T-cell (primary cell): Measurements from ENCODE around the gene HBB. TPM values are rescaled to one million over a fixed set of nuclear protein-coding genes. Genes with fewer than 3 reads are reported as not detected.

Source experiments
- ATAC-seq, 4 experiments: fragments of 200-7000 bp in 3 of 4; fragments of 150-1000 bp in 1 of 4; cut with Tn5 transposase; replicated peaks in 1 of 4; 1 replicate in 3 of 4; 2 replicates in 1 of 4; pipeline ENCODE4 v1.10.0; 2021; ENCODE audit warnings: moderate library complexity in 3 of 4, mild to moderate bottlenecking in 2 of 4, moderate number of reproducible peaks in 1 of 4
- CTCF ChIA-PET, 2 donors: fragments of 300-600 bp; sonication (Branson Sonifier 250); formaldehyde crosslinking; loops; one replicate each; lab custom pipeline; 2022; ENCODE audit warnings: antibody characterized with exemption in 2 of 2; lab: Charles Lee
- POLR2A ChIA-PET, 2 donors: fragments of 300-600 bp; sonication (Branson Sonifier 250); formaldehyde crosslinking; loops; one replicate each; lab custom pipeline; 2022; ENCODE audit warnings: antibody characterized with exemption in 2 of 2; lab: Charles Lee
- DNase-seq, 35 experiments: peaks; one replicate each; pipeline versions ENCODE4 v3.0.0 to v3.0.0-alpha.2; 2013 to 2023
- H3K27ac ChIP-seq: one replicate; pipeline ENCODE4 v1.5.1; 2013; ENCODE audit warnings: low read length
- H3K27me3 ChIP-seq, 2 experiments: replicated peaks in 1 of 2; 1 replicate in 1 of 2; 2 replicates in 1 of 2; pipeline versions ENCODE4 v1.6.1 to v1.7.0; 2013; ENCODE audit warnings: low read length in 1 of 2, mixed read lengths in 1 of 2; ENCODE audit not compliant: control insufficient read depth in 2 of 2, insufficient read depth in 2 of 2; ENCODE audit errors: extremely low read depth in 1 of 2
- H3K36me3 ChIP-seq, 2 donors: 1 replicate in 1 of 2; 2 replicates in 1 of 2; pipeline versions ENCODE4 v1.6.1 to v1.7.0; 2013; ENCODE audit warnings: low read length in 1 of 2; ENCODE audit not compliant: control insufficient read depth in 2 of 2, insufficient read depth in 1 of 2; ENCODE audit errors: extremely low read depth in 1 of 2
- H3K4me1 ChIP-seq, 2 experiments: 1 replicate in 1 of 2; 2 replicates in 1 of 2; pipeline versions ENCODE4 v1.6.1 to v1.7.0; 2013; ENCODE audit warnings: low read length in 2 of 2, mixed read lengths in 1 of 2; ENCODE audit not compliant: insufficient read depth in 2 of 2, control insufficient read depth in 1 of 2; ENCODE audit errors: extremely low read depth in 1 of 2
- H3K4me3 ChIP-seq, 2 donors: 1 replicate in 1 of 2; 2 replicates in 1 of 2; pipeline versions ENCODE4 v1.5.1 to v1.7.0; 2013; ENCODE audit warnings: mild to moderate bottlenecking in 2 of 2, low read length in 1 of 2, moderate library complexity in 1 of 2; ENCODE audit not compliant: control insufficient read depth in 1 of 2; ENCODE audit errors: extremely low read depth in 1 of 2
- H3K9me3 ChIP-seq: 2 replicates; pipeline ENCODE4 v1.7.0; 2013
- H3K27ac Mint-ChIP-seq, 2 donors: one replicate each; pipeline ENCODE4 v1.8.0; 2020 to 2021; ENCODE audit warnings: mild to moderate bottlenecking in 2 of 2, mixed read lengths in 2 of 2
- H3K27me3 Mint-ChIP-seq, 2 donors: one replicate each; pipeline ENCODE4 v1.8.0; 2021 to 2022; ENCODE audit warnings: mixed read lengths in 2 of 2
- H3K36me3 Mint-ChIP-seq: one replicate; pipeline ENCODE4 v1.8.0; 2021; ENCODE audit warnings: mixed read lengths
- H3K4me1 Mint-ChIP-seq, 3 donors: one replicate each; pipeline ENCODE4 v1.8.0; 2020 to 2022; ENCODE audit warnings: mixed read lengths in 3 of 3, mild to moderate bottlenecking in 1 of 3
- H3K4me3 Mint-ChIP-seq, 3 donors: one replicate each; pipeline ENCODE4 v1.8.0; 2020 to 2022; ENCODE audit warnings: mild to moderate bottlenecking in 3 of 3, mixed read lengths in 3 of 3, moderate library complexity in 3 of 3
- H3K9me3 Mint-ChIP-seq, 3 donors: one replicate each; pipeline ENCODE4 v1.8.0; 2020 to 2022; ENCODE audit warnings: mixed read lengths in 3 of 3
- WGBS: methylation state at CpG from one replicate; pipeline ENCODE4 v1.1.5; 2013; ENCODE audit warnings: missing lambda C conversion rate; ENCODE audit not compliant: insufficient coverage; 5-methylcytosine and 5-hydroxymethylcytosine counted together
- total RNA-seq, 35 experiments: library from RNA in 6 of 35; stranded (reverse) in 6 of 35; fragments of 120-200 nt in 1 of 35; gene quantifications; one replicate each; pipeline versions ENCODE4 v1.2.1 to v1.2.4 and lab custom pipeline; 2013 to 2026

Gene HBB
- total RNA-seq, 5 donors from 2014 or later (not counting 1 experiment from before 2014, with no cell fraction given): 0.59 to 11.7 (median 0.70) TPM

DNA sequence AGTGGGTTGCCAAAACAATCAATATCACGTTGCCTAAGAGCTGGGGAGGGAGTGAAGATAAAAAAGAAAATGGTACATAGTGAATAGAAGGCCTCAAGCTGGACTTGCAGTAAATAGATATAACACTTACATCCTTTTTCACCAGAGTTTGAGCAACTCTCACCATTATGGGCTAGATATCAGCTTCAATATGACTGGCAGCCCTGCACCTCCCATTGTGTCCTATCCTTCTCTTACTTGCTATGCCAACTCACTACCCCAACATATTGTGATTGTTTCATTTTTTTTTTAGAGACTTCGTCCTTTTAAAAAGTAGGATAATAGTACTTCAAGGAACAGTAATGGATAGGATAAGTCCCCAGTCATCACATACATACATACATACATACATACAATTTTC lies 15.3 kb upstream of the HBB start:
- Mint-ChIP-seq H3K4me1 (no peaks in the 10 kb centered on the region), H3K4me3 (no peak overlapping the region), H3K9me3 (no peaks in the 10 kb centered on the region), H3K27me3 (peaks cover 2 to 16% of the 10 kb centered on the region in 2 donors), H3K27ac (no peak overlapping the region), H3K36me3 (no peaks in the 10 kb centered on the region)
- no peak for DNase-seq
- no CpG with 5 or more reads among the region's 2 CpGs for WGBS
- no peaks in the 10 kb centered on the region for H3K4me1 ChIP-seq
- ATAC-seq: no peak
- H3K27me3 ChIP-seq: no peaks in the 10 kb centered on the region
- no peak overlapping the region for H3K27ac ChIP-seq
- CTCF ChIA-PET: no interaction called here
- POLR2A ChIA-PET: no interaction called here
- H3K4me3 ChIP-seq: no peak overlapping the region
- H3K36me3 ChIP-seq: no peaks in the 10 kb centered on the region
- no peaks in the 10 kb centered on the region for H3K9me3 ChIP-seq

DNA sequence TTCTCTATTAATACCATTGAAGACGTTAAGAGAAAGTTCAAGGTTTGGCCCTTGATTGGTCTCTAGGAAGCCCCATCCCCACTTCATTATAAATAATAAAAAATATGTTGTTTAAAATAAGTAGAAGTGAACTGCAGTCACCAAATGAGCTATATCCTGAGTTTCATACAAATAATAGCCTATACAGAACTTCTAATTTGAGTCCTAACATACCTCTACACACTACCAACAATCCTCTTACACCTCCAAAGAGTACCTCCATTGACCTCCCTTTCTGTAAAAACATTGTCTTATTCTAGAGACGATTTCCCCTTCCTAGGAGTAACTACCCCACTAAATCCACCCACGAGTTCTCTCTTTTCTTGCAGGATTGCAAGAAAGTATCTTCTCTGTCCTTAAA lies 14.6 kb upstream of the HBB start:
- no peaks in the 10 kb centered on the region for H3K4me1 Mint-ChIP-seq
- no peaks in the 10 kb centered on the region for H3K36me3 ChIP-seq
- no peaks in the 10 kb centered on the region for H3K9me3 Mint-ChIP-seq
- no peaks in the 10 kb centered on the region for H3K27me3 ChIP-seq
- H3K27me3 Mint-ChIP-seq: peaks cover 2 to 18% of the 10 kb centered on the region in 2 donors
- ChIA-PET CTCF (no interaction called here), POLR2A (no interaction called here)
- H3K4me3 ChIP-seq: no peak overlapping the region
- WGBS: 45% methylated on average over 2 of the region's 3 CpGs
- ATAC-seq (no peak), DNase-seq (no peak)
- H3K27ac Mint-ChIP-seq: no peak overlapping the region
- H3K9me3 ChIP-seq: no peaks in the 10 kb centered on the region
- H3K27ac ChIP-seq: no peak overlapping the region
- H3K4me1 ChIP-seq: no peaks in the 10 kb centered on the region
- no peaks in the 10 kb centered on the region for H3K36me3 Mint-ChIP-seq
- H3K4me3 Mint-ChIP-seq: no peak overlapping the region

DNA sequence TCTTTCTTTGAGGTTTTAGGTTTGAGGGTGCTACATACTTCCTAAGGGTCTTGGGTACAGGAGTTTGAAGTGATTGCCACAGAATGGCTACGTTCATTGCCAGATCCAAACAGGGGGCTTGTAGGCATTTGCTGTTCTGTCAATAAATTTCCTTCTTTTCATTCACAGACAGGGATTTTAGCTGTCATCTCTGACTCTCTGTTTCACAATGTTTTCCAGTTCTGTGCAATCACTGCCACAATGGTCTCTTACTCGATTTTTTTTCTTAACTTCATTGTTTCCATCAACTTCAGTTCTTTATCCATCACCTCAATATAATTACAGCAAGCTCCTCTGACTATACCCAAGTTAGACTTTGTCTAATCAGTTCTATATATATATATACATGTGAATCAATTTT lies 13.6 kb upstream of the HBB start:
- ChIA-PET POLR2A (no interaction called here), CTCF (no interaction called here)
- H3K27me3 ChIP-seq: no peaks in the 10 kb centered on the region
- DNase-seq (no peak), ATAC-seq (no peak)
- H3K4me1 ChIP-seq: no peaks in the 10 kb centered on the region
- H3K4me3 Mint-ChIP-seq: no peak overlapping the region
- H3K27ac ChIP-seq: no peak overlapping the region
- no peaks in the 10 kb centered on the region for H3K9me3 Mint-ChIP-seq
- no peaks in the 10 kb centered on the region for H3K9me3 ChIP-seq
- H3K36me3 ChIP-seq: no peaks in the 10 kb centered on the region
- peaks cover 2 to 15% of the 10 kb centered on the region in 2 donors for H3K27me3 Mint-ChIP-seq
- H3K36me3 Mint-ChIP-seq: no peaks in the 10 kb centered on the region
- H3K4me1 Mint-ChIP-seq: no peaks in the 10 kb centered on the region
- WGBS: 40% methylated on average over 1 of the region's 2 CpGs
- H3K4me3 ChIP-seq: no peak overlapping the region
- no peak overlapping the region for H3K27ac Mint-ChIP-seq

DNA sequence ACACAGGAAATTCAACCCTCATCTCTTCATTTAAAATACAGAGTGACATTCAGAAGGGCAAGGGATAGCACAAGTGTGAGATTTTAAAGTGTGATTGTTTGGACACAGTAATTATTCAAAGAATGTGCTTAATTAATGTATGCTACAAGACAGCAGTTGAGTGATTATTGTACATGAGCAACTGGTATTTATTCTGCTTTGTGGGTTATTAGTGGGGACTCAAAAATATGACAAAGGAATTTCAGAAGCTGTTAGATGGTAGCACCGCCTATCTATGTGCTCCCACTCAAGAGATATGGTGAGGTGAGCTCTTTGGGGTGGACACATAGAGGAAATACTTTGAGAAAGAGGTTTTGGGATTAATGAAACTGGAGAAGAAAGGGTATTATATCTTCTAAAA lies 13.2 kb upstream of the HBB start:
- ChIA-PET CTCF (no interaction called here), POLR2A (no interaction called here)
- ATAC-seq (no peak), DNase-seq (no peak)
- Mint-ChIP-seq H3K4me3 (no peak overlapping the region), H3K9me3 (no peaks in the 10 kb centered on the region), H3K36me3 (no peaks in the 10 kb centered on the region), H3K27ac (no peak overlapping the region), H3K4me1 (no peaks in the 10 kb centered on the region), H3K27me3 (peaks cover 2 to 16% of the 10 kb centered on the region in 2 donors)
- 67% methylated on average over 1 of the region's 1 CpG for WGBS
- H3K4me3 ChIP-seq: no peak overlapping the region
- H3K27ac ChIP-seq: no peak overlapping the region
- H3K4me1 ChIP-seq: no peaks in the 10 kb centered on the region
- H3K36me3 ChIP-seq: no peaks in the 10 kb centered on the region
- H3K9me3 ChIP-seq: no peaks in the 10 kb centered on the region
- no peaks in the 10 kb centered on the region for H3K27me3 ChIP-seq

DNA sequence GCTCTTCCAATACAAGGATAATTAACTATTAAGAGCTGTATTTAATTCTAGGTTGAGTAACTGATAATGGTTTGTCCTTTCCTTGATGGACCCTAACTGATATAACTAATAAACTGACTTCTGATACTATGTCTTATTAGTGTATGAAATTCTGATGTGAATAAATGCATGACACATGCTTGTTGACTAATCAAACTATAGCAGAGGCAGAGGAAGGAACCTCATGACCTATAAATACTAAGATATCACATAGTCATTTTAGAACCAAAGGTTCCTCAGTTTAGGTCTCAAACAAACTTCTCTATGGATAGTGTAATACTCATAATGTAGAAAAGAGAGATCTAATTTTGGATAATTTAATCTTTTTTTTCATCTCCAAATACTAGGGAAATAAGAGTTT lies 12.2 kb upstream of the HBB start:
- POLR2A ChIA-PET: no interaction called here
- CTCF ChIA-PET: no interaction called here
- H3K4me3 Mint-ChIP-seq: no peak overlapping the region
- ATAC-seq (no peak), DNase-seq (no peak)
- no peaks in the 10 kb centered on the region for H3K9me3 ChIP-seq
- H3K36me3 ChIP-seq: no peaks in the 10 kb centered on the region
- H3K9me3 Mint-ChIP-seq: no peaks in the 10 kb centered on the region
- H3K4me1 Mint-ChIP-seq: peaks cover 0 to 5% (median 2%) of the 10 kb centered on the region in 3 donors
- no peak overlapping the region for H3K27ac ChIP-seq
- H3K36me3 Mint-ChIP-seq: no peaks in the 10 kb centered on the region
- H3K27ac Mint-ChIP-seq: no peak overlapping the region
- peaks cover 2 to 11% of the 10 kb centered on the region in 2 donors for H3K27me3 Mint-ChIP-seq
- no peaks in the 10 kb centered on the region for H3K27me3 ChIP-seq
- no peak overlapping the region for H3K4me3 ChIP-seq
- peaks cover 0 to 3% of the 10 kb centered on the region in 2 experiments for H3K4me1 ChIP-seq

DNA sequence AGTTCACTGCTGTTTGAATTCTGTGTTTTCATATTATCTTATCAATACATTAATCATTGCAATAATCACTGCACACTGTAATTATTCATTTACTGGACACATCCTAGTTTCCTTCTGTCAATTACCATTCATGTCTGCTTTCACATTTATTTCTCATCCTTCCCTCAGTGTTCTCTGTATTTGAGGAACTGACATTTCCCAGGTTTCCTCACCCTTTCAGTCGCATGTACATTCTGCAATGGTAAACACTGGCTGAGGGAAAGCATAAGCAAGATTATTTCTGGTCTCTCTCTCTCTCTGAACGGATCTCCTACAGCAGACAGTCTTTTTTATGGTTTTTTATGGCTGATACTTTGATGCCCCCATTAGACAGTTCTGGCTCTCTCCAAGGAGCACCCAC lies 11.6 kb upstream of the HBB start:
- ATAC-seq (no peak), DNase-seq (no peak)
- Histone ChIP-seq H3K9me3 (no peaks in the 10 kb centered on the region), H3K27me3 (no peaks in the 10 kb centered on the region), H3K36me3 (no peaks in the 10 kb centered on the region), H3K4me1 (peaks cover 0 to 3% of the 10 kb centered on the region in 2 experiments), H3K27ac (no peak overlapping the region), H3K4me3 (no peak overlapping the region)
- peaks cover 2 to 11% of the 10 kb centered on the region in 2 donors for H3K27me3 Mint-ChIP-seq
- CTCF ChIA-PET: no interaction called here
- POLR2A ChIA-PET: no interaction called here
- H3K4me1 Mint-ChIP-seq: peaks cover 0 to 5% (median 2%) of the 10 kb centered on the region in 3 donors
- no peak overlapping the region for H3K27ac Mint-ChIP-seq
- no peaks in the 10 kb centered on the region for H3K9me3 Mint-ChIP-seq
- WGBS: no CpG with 5 or more reads among the region's 2 CpGs
- no peak overlapping the region for H3K4me3 Mint-ChIP-seq
- H3K36me3 Mint-ChIP-seq: no peaks in the 10 kb centered on the region

DNA sequence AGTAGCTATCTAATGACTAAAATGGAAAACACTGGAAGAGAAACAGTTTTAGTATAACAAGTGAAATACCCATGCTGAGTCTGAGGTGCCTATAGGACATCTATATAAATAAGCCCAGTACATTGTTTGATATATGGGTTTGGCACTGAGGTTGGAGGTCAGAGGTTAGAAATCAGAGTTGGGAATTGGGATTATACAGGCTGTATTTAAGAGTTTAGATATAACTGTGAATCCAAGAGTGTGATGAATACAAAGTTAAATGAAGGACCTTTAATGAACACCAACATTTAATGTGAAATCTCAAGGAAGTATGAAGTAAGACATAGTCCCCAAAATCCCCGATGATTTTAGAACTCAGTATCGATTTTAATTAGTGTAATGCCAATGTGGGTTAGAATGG lies 10.5 kb upstream of the HBB start:
- WGBS: 100% methylated on average over 1 of the region's 2 CpGs
- CTCF ChIA-PET: no interaction called here
- H3K27me3 ChIP-seq: no peaks in the 10 kb centered on the region

More for the DNA sequence above, 10.5 kb upstream of the HBB start:
- no peaks in the 10 kb centered on the region for H3K36me3 Mint-ChIP-seq
- H3K4me1 Mint-ChIP-seq: peaks cover 0 to 5% (median 2%) of the 10 kb centered on the region in 3 donors
- POLR2A ChIA-PET: no interaction called here
- H3K27me3 Mint-ChIP-seq: peaks cover 2 to 11% of the 10 kb centered on the region in 2 donors
- Histone ChIP-seq H3K4me1 (peaks cover 0 to 3% of the 10 kb centered on the region in 2 experiments), H3K27ac (no peak overlapping the region), H3K9me3 (no peaks in the 10 kb centered on the region), H3K36me3 (no peaks in the 10 kb centered on the region), H3K4me3 (no peak overlapping the region)
- no peak overlapping the region for H3K27ac Mint-ChIP-seq
- H3K4me3 Mint-ChIP-seq: no peak overlapping the region
- DNase-seq (no peak), ATAC-seq (no peak)
- H3K9me3 Mint-ChIP-seq: no peaks in the 10 kb centered on the region
